Naive thymus-derived CD4-positive, alpha-beta T cell (primary cell): ENCODE measurements around the gene CALM1. TPM values are rescaled to one million over a fixed set of nuclear protein-coding genes. Genes with fewer than 3 reads are reported as not detected.

Source experiments
- ATAC-seq: fragments of 150-1000 bp; cut with Tn5 transposase; 2 replicates; pipeline ENCODE4 v1.10.0; 2021; ENCODE audit warnings: mild to moderate bottlenecking, moderate library complexity
- CTCF ChIA-PET: fragments of 350-600 bp; sonication (Branson Sonifier 250); formaldehyde crosslinking; loops from one replicate; lab custom pipeline; 2021; ENCODE audit warnings: antibody characterized with exemption; lab: Charles Lee
- POLR2A ChIA-PET: fragments of 350-600 bp; sonication (Branson Sonifier 250); formaldehyde crosslinking; loops from one replicate; lab custom pipeline; 2021; ENCODE audit warnings: antibody characterized with exemption, inconsistent platforms; lab: Charles Lee
- DNase-seq, 9 donors: peaks; one replicate each; pipeline versions ENCODE4 v3.0.0 to v3.0.0-alpha.2; 2020 to 2022; ENCODE audit warnings: mixed read lengths in 1 of 9
- H3K27ac ChIP-seq: one replicate; pipeline ENCODE4 v1.7.0; 2013; ENCODE audit warnings: mild to moderate bottlenecking, low read depth, low read length, moderate library complexity
- H3K27me3 ChIP-seq, 2 donors: one replicate each; pipeline ENCODE4 v1.7.0; 2013; ENCODE audit warnings: low read length in 2 of 2, mild to moderate bottlenecking in 2 of 2, moderate library complexity in 2 of 2; ENCODE audit not compliant: control insufficient read depth in 2 of 2, insufficient read depth in 2 of 2
- H3K36me3 ChIP-seq, 3 experiments: 1 replicate in 2 of 3; 2 replicates in 1 of 3; pipeline ENCODE4 v1.7.0; 2013; ENCODE audit warnings: low read length in 3 of 3, mild to moderate bottlenecking in 3 of 3, moderate library complexity in 1 of 3; ENCODE audit not compliant: insufficient read depth in 3 of 3, control insufficient read depth in 2 of 3
- H3K4me1 ChIP-seq, 2 donors: one replicate each; pipeline ENCODE4 v1.7.0; 2013; ENCODE audit warnings: low read length in 2 of 2, mild to moderate bottlenecking in 2 of 2, moderate library complexity in 1 of 2; ENCODE audit not compliant: control insufficient read depth in 2 of 2, insufficient read depth in 2 of 2
- H3K4me3 ChIP-seq: 2 replicates; pipeline ENCODE4 v1.7.0; 2013; ENCODE audit warnings: mild to moderate bottlenecking, low read length
- H3K9me3 ChIP-seq, 3 experiments: 1 replicate in 2 of 3; 2 replicates in 1 of 3; pipeline ENCODE4 v1.7.0; 2013; ENCODE audit warnings: low read length in 3 of 3; ENCODE audit not compliant: control insufficient read depth in 2 of 3
- H3K27ac Mint-ChIP-seq, 9 donors: one replicate each; pipeline ENCODE4 v1.8.0; 2020 to 2022; ENCODE audit warnings: mixed read lengths in 9 of 9, mild to moderate bottlenecking in 8 of 9, moderate library complexity in 5 of 9, inconsistent platforms in 2 of 9
- H3K27me3 Mint-ChIP-seq, 5 donors: one replicate each; pipeline ENCODE4 v1.8.0; 2021 to 2022; ENCODE audit warnings: mixed read lengths in 5 of 5, mild to moderate bottlenecking in 1 of 5
- H3K36me3 Mint-ChIP-seq, 5 donors: one replicate each; pipeline ENCODE4 v1.8.0; 2020 to 2022; ENCODE audit warnings: mixed read lengths in 5 of 5, mild to moderate bottlenecking in 3 of 5, inconsistent platforms in 1 of 5
- H3K4me1 Mint-ChIP-seq, 7 donors: one replicate each; pipeline ENCODE4 v1.8.0; 2020 to 2022; ENCODE audit warnings: mixed read lengths in 7 of 7, mild to moderate bottlenecking in 3 of 7, inconsistent platforms in 1 of 7
- H3K4me3 Mint-ChIP-seq, 10 donors: one replicate each; pipeline ENCODE4 v1.8.0; 2020 to 2022; ENCODE audit warnings: mild to moderate bottlenecking in 10 of 10, mixed read lengths in 10 of 10, moderate library complexity in 6 of 10, inconsistent platforms in 2 of 10
- H3K9me3 Mint-ChIP-seq, 11 donors: one replicate each; pipeline ENCODE4 v1.8.0; 2020 to 2022; ENCODE audit warnings: mixed read lengths in 11 of 11, mild to moderate bottlenecking in 4 of 11, inconsistent platforms in 1 of 11, moderate library complexity in 1 of 11
- intact Hi-C, 2 donors: fragments of 100-400 bp; cut with micrococcal nuclease; formaldehyde crosslinking; loops; one replicate each; pipeline ENCODE4 v1.15.1; 2023
- polyA plus RNA-seq, 2 donors: library from polyadenylated mRNA; unstranded; fragments of 300-500 nt; fragmentation: Illumina TruSeq; gene quantifications; one replicate each; pipeline ENCODE4 v1.2.3, GENCODE V29; 2021
- total RNA-seq, 6 experiments: library from RNA in 5 of 6; stranded (reverse) in 5 of 6; gene quantifications; 1 replicate in 5 of 6; 2 replicates in 1 of 6; pipeline ENCODE4 v1.2.3 and lab custom pipeline; 2021 to 2026

Gene CALM1
- total and polyA plus RNA-seq, 7 experiments from 2014 or later = 611 to 2,295 (median 699) TPM

GRCh38 chr14:90407230-90407629 lies 10.4 kb downstream of the CALM1 start:
- intact Hi-C loops = no loop called here
- DNase-seq (no peak), ATAC-seq (no peak)
- Mint-ChIP-seq H3K4me3 (no peak overlapping the region), H3K27me3 (no peaks in the 10 kb centered on the region), H3K36me3 (peaks cover 9 to 41% (median 36%) of the 10 kb centered on the region in 5 donors), H3K9me3 (peaks cover 0 to 2% (median 0%) of the 10 kb centered on the region in 11 donors), H3K27ac (peak overlapping the region in 4 of 9 donors; percentile 22 to 88 (median 54)), H3K4me1 (peaks cover 27 to 63% (median 51%) of the 10 kb centered on the region in 7 donors)
- Histone ChIP-seq H3K27ac (no peak overlapping the region), H3K4me1 (peaks cover 16 to 18% of the 10 kb centered on the region in 2 donors), H3K9me3 (no peaks in the 10 kb centered on the region), H3K4me3 (no peak overlapping the region), H3K36me3 (peaks cover 37 to 52% (median 44%) of the 10 kb centered on the region in 3 experiments), H3K27me3 (no peaks in the 10 kb centered on the region)
- POLR2A ChIA-PET = interaction anchor here (1.6 to 4.3 kb wide), 5 partner anchors 8 to 26 kb away, joined by 15 to 24 read pairs (median 16); partner anchors contain the start of gene CALM1
- CTCF ChIA-PET = no interaction called here

DNA sequence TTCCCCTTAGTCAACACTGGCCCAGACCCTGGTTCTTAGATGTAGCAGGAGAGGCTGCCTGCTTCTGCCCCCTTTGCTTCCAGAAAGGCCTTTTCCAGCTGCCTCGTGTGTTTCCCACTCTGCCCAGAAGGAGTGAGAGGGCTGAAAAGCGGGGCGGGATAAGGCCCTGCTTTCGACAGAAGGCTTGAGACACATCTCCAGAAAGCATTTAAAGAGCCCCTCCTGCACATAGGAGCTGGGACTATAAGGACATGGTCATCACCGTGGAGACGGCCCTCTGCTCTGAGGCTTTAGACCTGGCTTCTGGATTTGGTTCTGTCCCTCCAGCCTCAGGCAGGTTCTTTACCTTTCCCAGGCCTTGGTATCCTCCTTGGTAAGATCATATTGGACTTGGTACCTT lies 11.9 kb downstream of the CALM1 start:
- H3K4me3 ChIP-seq = no peak overlapping the region
- POLR2A ChIA-PET = interaction anchor here (0.8 to 4.3 kb wide), 6 partner anchors 9 to 45 kb away, joined by 3 to 24 read pairs (median 12); partner anchors contain the start of gene CALM1
- H3K27me3 ChIP-seq = no peaks in the 10 kb centered on the region
- peak overlapping the region in 7 of 9 donors; percentile 40 to 77 (median 69) for H3K27ac Mint-ChIP-seq
- peaks cover 0 to 2% (median 0%) of the 10 kb centered on the region in 11 donors for H3K9me3 Mint-ChIP-seq
- H3K27ac ChIP-seq = no peak overlapping the region
- no peaks in the 10 kb centered on the region for H3K9me3 ChIP-seq
- H3K36me3 ChIP-seq = peaks cover 23 to 37% (median 29%) of the 10 kb centered on the region in 3 experiments
- CTCF ChIA-PET = interaction anchor here (1.3 kb wide), 1 partner anchor 9 kb away, joined by 3 read pairs; no protein-coding TSS in a partner anchor
- H3K4me1 ChIP-seq = peaks cover 1 to 4% of the 10 kb centered on the region in 2 donors
- H3K4me3 Mint-ChIP-seq = no peak overlapping the region
- ATAC-seq = no peak
- peaks cover 4 to 28% (median 25%) of the 10 kb centered on the region in 5 donors for H3K36me3 Mint-ChIP-seq
- no peaks in the 10 kb centered on the region for H3K27me3 Mint-ChIP-seq
- H3K4me1 Mint-ChIP-seq = peaks cover 14 to 48% (median 36%) of the 10 kb centered on the region in 7 donors
- no peak for DNase-seq
- intact Hi-C loops = no loop called here

- ATAC-seq (no peak), DNase-seq (no peak)
- H3K4me3 ChIP-seq = no peak overlapping the region
- ChIA-PET POLR2A (interaction anchor here (0.7 to 4.3 kb wide), 6 partner anchors 10 to 349 kb away, joined by 3 to 24 read pairs (median 12); partner anchors contain the start of gene CALM1), CTCF (interaction anchor here (1.3 kb wide), 1 partner anchor 9 kb away, joined by 3 read pairs; no protein-coding TSS in a partner anchor)
- Mint-ChIP-seq H3K4me1 (peaks cover 9 to 43% (median 30%) of the 10 kb centered on the region in 7 donors), H3K36me3 (peaks cover 4 to 22% (median 20%) of the 10 kb centered on the region in 5 donors), H3K9me3 (peaks cover 0 to 2% (median 0%) of the 10 kb centered on the region in 11 donors), H3K27ac (peak overlapping the region in 8 of 9 donors; percentile 16 to 77 (median 62)), H3K27me3 (peaks cover 0 to 3% (median 0%) of the 10 kb centered on the region in 5 donors), H3K4me3 (no peak overlapping the region)
- H3K4me1 ChIP-seq = no peaks in the 10 kb centered on the region
- peaks cover 18 to 31% (median 23%) of the 10 kb centered on the region in 3 experiments for H3K36me3 ChIP-seq
- H3K27me3 ChIP-seq = no peaks in the 10 kb centered on the region
- intact Hi-C loops = no loop called here
- no peaks in the 10 kb centered on the region for H3K9me3 ChIP-seq
- no peak overlapping the region for H3K27ac ChIP-seq
These were observed 12.4 kb downstream of the CALM1 start for GRCh38 chr14:90409209-90409730.

- Mint-ChIP-seq H3K27me3 (peaks cover 0 to 8% (median 0%) of the 10 kb centered on the region in 5 donors), H3K4me3 (no peak overlapping the region), H3K36me3 (peaks cover 0 to 4% (median 0%) of the 10 kb centered on the region in 5 donors), H3K27ac (peak overlapping the region in 2 of 9 donors; percentile 34 to 41), H3K9me3 (no peaks in the 10 kb centered on the region), H3K4me1 (peaks cover 0 to 20% (median 9%) of the 10 kb centered on the region in 7 donors)
- peaks cover 0 to 4% (median 0%) of the 10 kb centered on the region in 3 experiments for H3K36me3 ChIP-seq
- intact Hi-C loops = no loop called here
- no peaks in the 10 kb centered on the region for H3K4me1 ChIP-seq
- H3K27ac ChIP-seq = no peak overlapping the region
- CTCF ChIA-PET = no interaction called here
- DNase-seq = no peak
- H3K9me3 ChIP-seq = no peaks in the 10 kb centered on the region
- POLR2A ChIA-PET = interaction anchor here (0.7 to 1.2 kb wide), 2 partner anchors 9 to 28 kb away, joined by 3 read pairs; no protein-coding TSS in a partner anchor
- no peaks in the 10 kb centered on the region for H3K27me3 ChIP-seq
- no peak overlapping the region for H3K4me3 ChIP-seq
- ATAC-seq = no peak
These were observed 15.2 kb downstream of the CALM1 start for GRCh38 chr14:90412058-90412457.

- no peaks in the 10 kb centered on the region for H3K27me3 ChIP-seq
- intact Hi-C loops = no loop called here
- no peaks in the 10 kb centered on the region for H3K4me1 ChIP-seq
- no peak overlapping the region for H3K27ac ChIP-seq
- Mint-ChIP-seq H3K27me3 (peaks cover 0 to 8% (median 0%) of the 10 kb centered on the region in 5 donors), H3K9me3 (peaks cover 0 to 2% (median 0%) of the 10 kb centered on the region in 11 donors), H3K4me3 (no peak overlapping the region), H3K27ac (no peak overlapping the region), H3K36me3 (peaks cover 0 to 4% (median 0%) of the 10 kb centered on the region in 5 donors), H3K4me1 (peaks cover 0 to 3% (median 0%) of the 10 kb centered on the region in 7 donors)
- POLR2A ChIA-PET = interaction anchor here (1.0 kb wide), 1 partner anchor 14 kb away, joined by 3 read pairs; no protein-coding TSS in a partner anchor
- ATAC-seq (no peak), DNase-seq (no peak)
- CTCF ChIA-PET = interaction anchor here (1.0 kb wide), 1 partner anchor 15 kb away, joined by 3 read pairs; no protein-coding TSS in a partner anchor
- H3K9me3 ChIP-seq = no peaks in the 10 kb centered on the region
- H3K36me3 ChIP-seq = no peaks in the 10 kb centered on the region
- no peak overlapping the region for H3K4me3 ChIP-seq
These were observed 19.9 kb downstream of the CALM1 start for GRCh38 chr14:90416720-90417119.

- no peaks in the 10 kb centered on the region for H3K4me1 ChIP-seq
- no peaks in the 10 kb centered on the region for H3K4me1 Mint-ChIP-seq
- no peak overlapping the region for H3K27ac ChIP-seq
- DNase-seq (no peak), ATAC-seq (no peak)
- H3K4me3 Mint-ChIP-seq = no peak overlapping the region
- H3K36me3 ChIP-seq = no peaks in the 10 kb centered on the region
- ChIA-PET POLR2A (no interaction called here), CTCF (no interaction called here)
- peaks cover 0 to 4% (median 0%) of the 10 kb centered on the region in 5 donors for H3K36me3 Mint-ChIP-seq
- no peak overlapping the region for H3K4me3 ChIP-seq
- no peaks in the 10 kb centered on the region for H3K9me3 ChIP-seq
- peaks cover 0 to 8% (median 0%) of the 10 kb centered on the region in 5 donors for H3K27me3 Mint-ChIP-seq
- no peak overlapping the region for H3K27ac Mint-ChIP-seq
- H3K27me3 ChIP-seq = no peaks in the 10 kb centered on the region
- peaks cover 0 to 2% (median 0%) of the 10 kb centered on the region in 11 donors for H3K9me3 Mint-ChIP-seq
- intact Hi-C loops = no loop called here
These were observed 21.2 kb downstream of the CALM1 start for GRCh38 chr14:90418053-90418452.
